SKM-1 (cell line): ENCODE results near the gene MAJIN.
A peak's percentile ranks its signal among the peaks of the same experiment; 100 is the strongest.
"Not testable (repeated sequence)": the region's sequence is repeated elsewhere in the genome, so short reads cannot be mapped to it uniquely, and the experiment has no call there.

Experiments
- DNase-seq: peaks from one replicate; lab custom pipeline; 2025; ENCODE audit not compliant: unreplicated experiment; lab: John Stamatoyannopoulos, UW

MAJIN gene

DNA sequence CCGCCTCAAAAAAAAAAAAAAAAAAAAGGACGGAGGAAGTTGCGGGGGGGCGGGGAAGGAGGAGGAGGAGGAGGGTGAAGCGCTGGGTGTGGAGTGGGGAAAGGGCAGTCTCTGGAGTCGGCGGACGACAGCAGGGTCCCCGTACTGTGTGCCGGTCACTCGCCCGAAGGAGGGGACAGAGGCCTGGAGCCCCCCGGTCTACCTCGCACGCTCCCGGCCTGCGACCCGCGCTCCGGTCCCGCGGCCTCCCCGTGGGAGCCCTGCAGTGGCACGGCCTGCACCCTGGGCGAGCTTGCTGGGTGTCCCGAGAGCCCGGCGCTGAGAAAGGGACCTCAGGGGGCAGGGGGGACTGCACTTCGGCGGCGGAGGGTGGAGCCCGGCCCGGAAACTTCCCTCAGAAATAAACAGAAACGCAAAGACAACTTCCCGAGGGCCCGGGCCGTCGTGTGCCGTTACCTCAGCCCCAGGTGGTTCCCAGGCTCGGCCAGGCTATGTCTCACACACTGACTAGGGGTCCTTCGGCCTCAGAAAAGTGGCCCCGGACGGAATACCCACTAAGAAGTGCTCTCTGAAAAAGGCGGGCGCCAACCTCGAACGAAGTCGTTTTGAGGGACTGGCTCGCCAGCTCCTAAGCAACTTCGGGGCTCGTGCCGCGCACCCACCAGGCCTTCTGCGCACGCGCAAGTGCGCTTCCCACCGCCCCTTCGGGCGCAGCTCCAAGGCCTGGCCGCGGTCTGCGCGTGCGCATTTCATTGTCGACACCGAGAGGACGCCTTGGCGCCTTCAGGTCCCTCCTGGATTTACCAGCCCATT lies at the start of gene MAJIN:
Gene MAJIN, minus strand, starts transcription at position 688 of the 813 bp plus-strand sequence. CDS start 12,703 bp downstream, outside the sequence.
- DNase-seq: no peak

GRCh38 chr11:65021509-65021908 lies 49.6 kb upstream of the MAJIN start:
- no peak for DNase-seq

GRCh38 chr11:65021003-65021402 lies 49.1 kb upstream of the MAJIN start:
- DNase-seq: no peak

- no peak for DNase-seq
Observed at GRCh38 chr11:65019824-65020223, 47.9 kb upstream of the MAJIN start.

DNA sequence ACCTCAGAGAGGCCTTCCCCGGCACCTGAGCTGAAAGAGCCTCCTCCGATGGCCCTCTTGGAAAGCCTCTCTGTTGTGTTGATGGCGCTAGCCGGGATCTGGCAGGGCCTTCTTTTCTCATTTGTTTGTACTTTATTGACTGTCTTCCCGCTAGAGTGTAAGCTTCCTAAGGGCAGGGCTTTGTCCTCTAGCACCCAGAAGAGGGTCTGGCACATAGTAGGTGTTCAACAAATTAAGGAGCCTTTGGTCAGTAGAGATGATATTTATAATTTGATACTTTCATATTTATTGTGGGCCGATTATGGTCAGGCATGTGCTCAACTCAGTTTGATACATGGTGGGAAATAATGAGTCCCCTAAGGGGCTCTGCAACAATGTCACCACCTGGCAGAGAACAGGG lies 46.0 kb upstream of the MAJIN start:
- DNase-seq: no peak

- DNase-seq: no peak
Observed at GRCh38 chr11:65016705-65017104, 44.8 kb upstream of the MAJIN start.

- no peak for DNase-seq
Observed at GRCh38 chr11:65014726-65015227, 42.9 kb upstream of the MAJIN start.

DNA sequence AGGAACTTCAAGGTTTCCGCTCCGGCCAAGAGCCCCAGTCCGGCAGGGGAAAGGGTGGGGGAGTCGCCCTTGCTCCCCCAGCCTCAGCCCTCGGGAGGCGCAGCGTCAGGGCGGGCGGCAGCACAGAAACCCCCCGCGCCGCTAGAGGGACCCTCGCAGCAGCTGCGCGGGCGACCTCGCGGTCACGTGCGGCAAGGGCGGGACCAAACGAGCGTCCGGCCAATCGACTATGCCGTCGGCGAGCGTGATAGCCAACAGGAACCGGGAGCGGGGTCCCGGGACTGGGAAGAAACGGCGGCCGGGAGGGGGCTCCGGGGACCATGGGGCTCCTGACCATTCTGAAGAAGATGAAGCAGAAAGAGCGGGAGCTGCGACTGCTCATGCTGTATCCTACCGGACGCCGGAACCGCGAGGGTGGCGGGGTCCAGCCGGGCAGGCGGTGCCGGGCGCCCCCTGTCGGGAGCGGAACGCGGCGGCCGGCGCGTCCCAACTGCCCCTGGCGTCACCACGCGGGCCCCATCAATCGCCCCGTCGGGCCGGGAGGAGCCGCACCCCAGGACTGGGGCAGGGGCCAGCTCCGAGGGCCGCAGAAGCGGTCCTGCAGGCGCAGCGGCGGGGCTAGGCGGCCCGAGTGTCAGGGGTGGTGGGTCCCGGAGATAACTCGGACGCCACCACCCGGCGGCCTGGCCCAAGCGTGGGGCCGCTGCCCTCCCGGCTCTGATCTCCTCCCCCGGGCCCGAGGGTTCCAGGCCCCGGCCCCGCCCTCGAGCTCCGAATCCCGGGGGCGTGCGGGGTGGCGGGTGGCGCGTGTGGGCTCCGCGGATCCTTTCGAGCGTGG lies 42.2 kb upstream of the MAJIN start, which contains the start of gene ARL2:
Gene ARL2, plus strand, starts transcription at position 273 of the 838 bp plus-strand sequence. Its CDS starts 48 bp downstream, at position 321.
- peak; percentile 46 for DNase-seq

- peak; percentile 92 for DNase-seq
Observed at GRCh38 chr11:65013130-65013887, 41.4 kb upstream of the MAJIN start.

DNA sequence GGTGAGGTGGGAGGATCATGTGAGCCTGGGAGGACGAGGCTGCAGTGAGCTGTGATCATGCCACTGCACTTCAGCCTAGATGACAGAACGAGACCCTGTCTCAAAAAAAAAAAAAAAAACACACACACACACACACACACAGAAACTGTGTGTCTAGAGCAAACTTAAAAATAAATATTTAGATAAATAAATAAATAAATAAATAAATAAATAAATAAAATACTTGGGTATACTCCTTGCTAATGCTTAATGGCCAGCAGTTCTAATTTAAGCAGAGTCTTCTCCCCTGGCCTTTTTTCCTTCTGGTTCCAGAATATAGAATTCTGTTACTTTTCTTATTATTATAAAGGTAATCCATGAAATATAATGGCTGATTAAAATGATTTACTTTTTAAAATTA lies 37.0 kb upstream of the MAJIN start:
- no peak for DNase-seq

- no peak for DNase-seq
Observed at GRCh38 chr11:65008016-65008415, 36.1 kb upstream of the MAJIN start.

- not testable (repeated sequence) for DNase-seq
Observed at GRCh38 chr11:65003968-65004367, 32.1 kb upstream of the MAJIN start.

GRCh38 chr11:65003282-65003681 lies 31.4 kb upstream of the MAJIN start:
- no peak for DNase-seq

DNA sequence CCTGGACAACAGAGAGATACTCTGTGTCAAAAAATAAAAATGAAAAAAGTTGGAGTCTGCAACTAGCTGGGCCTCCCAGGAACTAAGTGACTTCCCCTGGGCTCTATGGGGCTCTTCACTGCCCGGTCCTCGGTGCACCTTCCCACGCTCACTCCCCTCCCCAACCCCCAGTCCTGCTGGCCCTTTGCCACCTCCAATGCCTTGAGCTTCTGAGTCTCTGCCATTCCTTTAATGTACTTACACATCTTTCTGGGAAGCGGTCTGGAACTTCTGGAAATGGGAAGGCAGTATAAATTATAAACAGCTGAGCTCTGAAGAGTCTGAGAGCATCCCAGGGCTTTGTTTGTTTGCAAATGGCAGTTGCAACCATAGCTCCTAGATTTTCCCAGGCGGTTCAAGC lies 30.8 kb upstream of the MAJIN start:
- DNase-seq: no peak

- DNase-seq: no peak
Observed at GRCh38 chr11:64999478-64999877, 27.6 kb upstream of the MAJIN start.

DNA sequence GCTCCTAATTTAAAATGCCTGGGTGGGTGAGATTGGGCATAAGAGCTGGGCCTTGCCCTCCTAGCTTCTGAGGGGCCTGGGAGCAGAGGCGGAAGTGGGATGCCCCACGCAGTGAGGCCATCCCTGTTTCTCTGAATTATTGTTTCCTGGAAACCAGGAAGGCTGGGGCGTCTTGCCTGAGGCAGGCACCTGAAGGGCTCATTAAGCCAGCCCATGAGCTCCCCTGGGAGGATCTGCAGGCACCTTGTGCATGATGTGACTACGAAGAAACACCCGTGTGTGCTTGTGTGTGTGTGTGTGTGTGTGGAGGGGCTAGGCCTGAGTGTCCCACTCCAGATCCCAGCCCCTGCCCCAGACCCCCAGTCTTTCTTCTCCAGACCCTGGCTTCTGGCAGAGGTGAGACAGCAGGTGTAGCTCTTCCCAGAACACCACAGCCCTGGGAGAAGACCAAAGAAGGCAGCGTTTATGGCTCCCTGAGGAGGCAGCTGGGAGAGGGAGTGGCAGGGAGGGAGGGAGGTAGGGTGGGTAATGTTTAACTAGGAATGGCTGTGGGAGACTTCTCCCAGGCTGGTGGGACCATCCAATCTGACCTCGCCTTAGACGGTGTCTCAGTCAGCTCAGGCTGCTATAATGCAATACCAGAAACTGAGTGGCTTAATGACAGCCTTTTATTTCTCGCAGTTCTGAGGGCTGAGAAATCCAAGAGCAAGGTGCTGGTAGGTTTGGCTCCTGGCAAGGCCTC lies 27.0 kb upstream of the MAJIN start:
- no peak for DNase-seq

DNA sequence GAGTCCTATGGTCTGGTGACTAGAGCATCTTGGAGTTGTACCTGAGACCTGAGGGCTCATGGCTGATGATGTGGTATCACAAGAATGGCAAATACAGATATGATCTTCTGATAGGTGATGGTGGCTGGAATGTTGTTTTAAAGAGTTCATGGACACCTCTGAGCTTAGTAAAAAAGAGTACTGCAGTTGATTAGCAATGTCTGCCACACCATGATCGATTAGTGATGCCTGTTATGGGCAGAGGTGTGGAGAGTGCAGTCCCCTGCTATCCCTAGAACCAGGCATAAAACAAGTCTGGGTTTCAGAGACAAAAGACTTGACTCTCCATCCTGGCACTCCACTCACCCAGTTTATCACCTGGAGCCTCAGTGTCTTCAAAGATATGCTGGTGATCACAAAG lies 26.2 kb upstream of the MAJIN start:
- DNase-seq: no peak

DNA sequence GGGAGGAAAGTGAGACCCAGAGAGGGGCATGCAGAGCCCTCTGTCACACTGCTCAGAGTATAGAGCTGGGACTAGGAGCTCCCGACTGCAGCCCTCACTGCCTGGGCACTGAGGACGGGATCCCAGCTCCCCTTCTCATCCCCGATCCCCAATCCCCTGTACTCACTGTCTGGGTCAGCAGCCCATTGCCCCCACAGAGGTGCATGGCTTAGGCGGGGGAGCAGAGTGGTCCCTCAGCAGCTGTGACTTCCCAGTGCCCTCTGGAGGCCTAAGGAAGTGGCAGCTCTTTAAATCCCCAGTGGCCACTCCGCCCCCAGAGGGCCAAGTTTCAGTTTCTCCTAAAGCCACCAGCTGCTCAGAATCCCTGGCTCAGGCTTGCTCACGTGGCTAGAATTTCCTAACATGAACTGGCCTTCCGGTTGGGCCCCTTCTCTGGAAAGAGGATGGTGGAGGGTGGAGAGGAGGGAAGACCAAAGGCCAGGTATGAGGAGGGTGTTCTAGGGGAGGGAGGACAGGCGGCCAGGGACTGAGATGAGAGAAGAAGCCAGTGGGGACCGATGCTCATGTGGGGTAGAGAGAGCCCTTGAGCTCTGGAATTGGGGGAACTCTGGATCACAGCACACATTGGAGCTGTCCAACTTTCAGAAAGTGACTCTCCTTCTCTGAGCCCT lies 24.9 kb upstream of the MAJIN start, which contains the start of gene BATF2:
Gene BATF2, minus strand, starts transcription at position 262 of the 671 bp plus-strand sequence. Its CDS starts 57 bp downstream, at position 205.
- DNase-seq: peak; percentile 24

DNA sequence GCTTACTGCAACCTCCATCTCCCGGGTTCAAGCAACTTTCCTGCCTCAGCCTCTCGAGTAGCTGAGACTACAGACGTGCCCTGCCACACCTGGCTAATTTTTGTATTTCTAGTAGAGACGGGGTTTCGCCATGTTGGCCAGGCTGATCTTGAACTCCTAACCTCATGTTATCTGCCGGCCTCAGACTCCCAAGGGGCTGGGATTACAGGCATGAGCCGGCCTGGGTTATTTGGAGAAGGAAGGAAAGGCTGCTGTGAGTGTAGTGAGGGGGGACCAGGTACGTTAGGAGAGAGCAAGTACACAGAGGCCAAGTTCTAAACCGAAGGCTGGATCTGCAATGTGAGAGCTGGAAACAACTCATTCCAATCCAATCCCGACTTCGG lies 24.4 kb upstream of the MAJIN start:
- no peak for DNase-seq

DNA sequence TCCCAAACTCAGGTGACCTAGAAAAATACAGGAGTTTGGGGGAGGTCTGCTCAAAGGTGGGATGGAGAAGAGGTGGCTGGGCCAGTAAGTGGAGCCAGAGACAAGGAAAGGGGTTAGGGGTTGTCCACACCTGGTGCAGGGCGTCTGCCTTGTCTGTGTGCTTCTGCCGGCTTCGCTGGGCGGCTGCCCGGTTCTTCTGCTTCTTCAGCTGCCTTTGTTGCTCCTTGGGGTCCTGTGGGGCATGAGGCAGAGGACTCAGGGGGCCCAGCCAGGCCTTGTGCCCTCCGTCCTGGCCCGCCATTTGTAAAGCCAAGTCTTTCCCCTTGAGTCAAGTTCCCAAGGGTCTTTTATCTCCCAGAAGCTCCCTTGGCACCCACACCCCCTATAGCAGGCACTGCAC lies 22.4 kb upstream of the MAJIN start:
- no peak for DNase-seq
